Coronary artery (tissue), 2 donors: ENCODE results near the gene NIM1K.

Source experiments
- DNase-seq: peaks from one replicate; pipeline ENCODE4 v3.0.0-alpha.2; 2017; ENCODE audit warnings: low spot score
- H3K27ac ChIP-seq, 2 donors: fragments of 200-600 bp; sonication (generic); one replicate each; pipeline ENCODE4 v1.5.1; 2016 to 2019
- H3K4me3 ChIP-seq: fragments of 200-600 bp; sonication (generic); 2 replicates; pipeline ENCODE4 v1.5.1; 2016; ENCODE audit warnings: mild to moderate bottlenecking, moderate library complexity
- CTCF ChIP-seq: fragments of 200-600 bp; sonication (generic); IDR thresholded peaks from one replicate; pipeline ENCODE4 v1.5.1; 2019; ENCODE audit warnings: antibody characterized with exemption

The NIM1K gene

DNA sequence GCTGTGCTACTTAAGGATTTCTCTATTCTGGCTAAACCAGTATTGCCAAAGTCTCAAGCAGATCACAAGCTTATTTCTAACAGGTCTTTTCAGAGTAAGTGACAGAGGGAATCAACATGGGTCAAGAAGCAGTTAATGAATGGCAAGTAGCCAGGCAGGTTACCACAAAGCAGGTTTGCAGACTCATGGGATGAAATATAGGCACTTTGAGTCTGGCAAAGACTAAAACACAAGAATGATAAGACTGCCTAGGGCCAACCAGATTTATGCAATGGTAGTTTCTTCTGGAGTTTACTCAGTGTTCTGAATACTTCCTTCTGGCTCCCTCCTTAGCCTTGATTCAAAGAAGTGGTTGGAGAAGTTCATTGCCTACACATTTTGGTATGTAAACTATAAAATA lies 117.6 kb downstream of the NIM1K start:
- Histone ChIP-seq H3K4me3 (no peak overlapping the region), H3K27ac (no peak overlapping the region)
- no peak for TF ChIP-seq CTCF
- DNase-seq: no peak

DNA sequence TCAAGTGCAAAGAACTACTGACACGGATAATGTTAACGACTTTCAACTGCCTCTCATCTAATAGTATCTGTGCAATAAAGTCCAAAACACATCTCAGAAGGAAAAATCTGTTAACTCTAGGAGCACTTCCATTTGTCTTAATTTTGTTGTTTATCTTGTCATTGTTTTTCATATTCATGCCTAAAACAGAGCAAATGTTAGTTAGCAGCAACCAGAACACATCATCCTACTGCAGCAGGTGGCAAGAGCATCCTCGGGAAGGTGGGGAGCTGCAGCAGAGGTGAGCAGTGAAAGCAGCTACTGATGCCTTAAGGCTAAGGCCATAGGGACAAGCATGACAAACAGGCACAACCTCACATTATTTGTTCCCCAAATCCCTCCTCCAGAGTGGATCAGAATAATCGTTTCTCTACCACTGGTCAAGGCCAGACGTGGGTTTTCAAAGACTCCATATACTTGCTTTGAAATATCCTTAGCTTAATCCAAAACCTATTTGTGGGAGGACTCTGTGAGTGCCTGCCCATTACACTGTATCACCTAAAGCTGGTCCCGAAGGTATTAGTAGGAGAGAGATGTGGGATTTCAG lies 120.1 kb downstream of the NIM1K start:
- no peak for TF ChIP-seq CTCF
- peak overlapping the region in 1 of 2 donors; percentile 94 for H3K27ac ChIP-seq
- H3K4me3 ChIP-seq: peak overlapping the region; percentile 91
- no peak for DNase-seq

DNA sequence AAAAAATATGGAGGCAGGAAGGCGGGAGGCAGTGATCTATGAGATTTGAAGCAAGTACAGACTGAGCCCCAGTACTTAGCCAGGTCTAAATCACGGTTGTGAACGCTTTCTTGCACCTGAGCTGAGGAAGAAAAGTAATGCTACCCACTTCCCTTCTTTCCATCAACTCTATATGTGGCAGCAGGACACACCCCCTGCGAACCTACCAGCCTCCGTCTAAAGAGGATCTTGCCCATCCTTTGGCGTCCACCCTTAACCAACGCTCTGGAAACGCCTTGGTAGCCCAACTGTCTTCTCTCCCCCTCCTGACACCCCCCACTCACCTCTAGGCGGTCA lies 120.6 kb downstream of the NIM1K start:
- peak overlapping the region; percentile 91 for H3K4me3 ChIP-seq
- no peak for TF ChIP-seq CTCF
- peak overlapping the region; percentile 92 to 94 for H3K27ac ChIP-seq
- no peak for DNase-seq

- DNase-seq: peak; percentile 100
- no peak for TF ChIP-seq CTCF
- Histone ChIP-seq H3K4me3 (peak within 1 kb of the TSS; percentile 91), H3K27ac (peak within 1 kb of the TSS; percentile 92 to 94)
Measured at GRCh38 chr5:43313035-43313853, 121.2 kb downstream of the NIM1K start, which contains the start of gene HMGCS1. TSS of gene HMGCS1 (minus strand) at chr5:43313412. CDS start at chr5:43298965, 14,447 bp downstream.

DNA sequence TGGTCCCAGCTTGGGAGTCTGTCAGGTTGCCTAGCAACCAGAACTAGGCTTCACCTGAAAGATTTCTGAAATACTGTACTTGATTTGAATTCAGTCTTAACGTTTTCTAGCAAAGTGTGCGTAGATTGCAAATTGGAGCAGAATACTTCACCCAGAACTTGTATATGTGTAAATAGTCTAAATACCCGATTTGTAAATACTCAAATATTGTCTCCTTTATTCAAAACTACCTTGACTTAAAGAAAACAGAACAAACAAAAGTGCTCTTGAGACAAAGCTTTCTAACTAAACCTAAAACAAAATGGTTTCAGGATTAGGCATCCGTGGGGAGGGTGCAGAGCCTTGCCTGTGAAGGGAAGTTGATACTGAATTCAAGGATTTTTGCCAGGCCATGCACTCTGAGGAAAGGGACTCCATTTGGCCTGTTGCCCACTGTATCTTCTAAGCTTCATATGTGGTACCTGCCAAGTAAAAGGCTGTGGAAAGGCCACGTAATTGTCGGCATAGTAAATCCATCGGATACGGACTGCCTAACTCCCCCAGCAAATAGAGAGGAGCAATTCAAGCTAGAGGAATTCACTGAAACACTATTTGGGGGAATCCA lies 121.9 kb downstream of the NIM1K start:
- no peak for TF ChIP-seq CTCF
- DNase-seq: no peak
- H3K27ac ChIP-seq: peak overlapping the region; percentile 72 to 85
- H3K4me3 ChIP-seq: peak overlapping the region; percentile 91

- DNase-seq: no peak
- no peak overlapping the region for H3K4me3 ChIP-seq
- no peak for TF ChIP-seq CTCF
- H3K27ac ChIP-seq: no peak overlapping the region
Measured at GRCh38 chr5:43314724-43315123, 122.7 kb downstream of the NIM1K start.
